Measurements from ENCODE around the gene OR2G6. TPM values are rescaled to one million over a fixed set of nuclear protein-coding genes. Genes with fewer than 3 reads are reported as not detected.

The OR2G6 gene
- total and polyA plus RNA-seq, 2 of the 8 experiments (the other 6 are each of a cell fraction or from before 2014, with no cell fraction given), result not detected

DNA sequence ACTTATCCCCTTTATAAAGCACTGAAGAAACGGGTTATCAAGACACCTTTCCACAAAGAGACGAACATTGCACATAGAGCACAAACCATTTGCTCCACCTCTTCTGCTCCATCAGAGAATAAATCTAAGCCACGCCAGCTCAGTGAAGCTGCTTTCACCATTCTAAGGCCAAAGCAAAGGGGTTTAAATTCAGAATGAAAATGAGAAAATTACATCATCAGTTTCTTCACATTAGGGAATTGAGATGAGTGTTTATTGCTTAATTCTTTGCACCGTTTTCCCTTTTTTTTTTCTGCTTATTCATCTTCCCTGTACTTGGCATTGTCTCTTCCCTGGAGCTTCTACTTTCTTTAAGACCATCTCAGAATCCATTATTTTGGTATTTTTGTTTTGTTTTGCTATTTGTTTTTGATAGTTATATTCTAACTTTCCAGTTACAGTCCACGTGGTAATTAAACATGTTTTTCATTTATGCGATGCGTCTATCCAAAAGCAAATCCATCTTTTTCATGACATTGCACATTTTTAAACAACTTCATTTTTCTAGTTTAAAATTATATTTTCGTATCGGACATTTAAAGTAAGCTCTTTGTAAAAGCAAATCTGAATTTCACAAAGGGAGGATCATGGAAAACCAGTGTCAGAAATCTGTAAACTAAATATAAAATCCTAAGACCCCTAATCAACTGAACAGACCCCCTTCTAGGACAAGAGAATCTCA, 68.5 kb downstream of the OR2G6 start:
- H3K18ac ChIP-seq (ENCODE audit: extremely low read depth, low read length), result no peak overlapping the region
- ChIA-PET POLR2A (ENCODE audit: partially characterized antibody) (no interaction called here), CTCF (ENCODE audit: partially characterized antibody) (no interaction called here)
- H3K79me2 ChIP-seq (ENCODE audit: control insufficient read depth in 1 of 2, insufficient read depth in 2 of 2, low read length in 2 of 2), result no peaks in the 10 kb centered on the region
- no peak overlapping the region for H2AFZ ChIP-seq (ENCODE audit: low read length)
- FAIRE-seq (no peak), DNase-seq (ENCODE audit: low read depth in 1 of 2, low spot score in 2 of 2) (no peak)
- 71% methylated on average over 9 of the region's 9 CpGs; no CpG with 5 or more reads in 1 of the 2 experiments for WGBS, 2 experiments (ENCODE audit: extremely low coverage in 1 of 2, insufficient coverage in 1 of 2, insufficient read length in 1 of 2, insufficient replicate concordance in 2 of 2, low coverage in 1 of 2, low lambda C conversion rate in 2 of 2, missing lambda C conversion rate in 1 of 2)
- H3K23ac ChIP-seq (ENCODE audit: insufficient read length), result no peak overlapping the region
- H3K79me1 ChIP-seq (ENCODE audit: low read depth, low read length), result no peaks in the 10 kb centered on the region
- H3K9me3 ChIP-seq (ENCODE audit: insufficient read depth in 2 of 2, low read depth in 1 of 2, low read length in 1 of 2), result peaks cover 15 to 27% of the 10 kb centered on the region in 2 experiments; a peak in 3 of 4 replicates
- H4K8ac ChIP-seq (ENCODE audit: extremely low read depth, insufficient read depth, low read length), result no peak overlapping the region
- no peak overlapping the region for H2BK5ac ChIP-seq (ENCODE audit: low read depth, low read length)
- no peaks in the 10 kb centered on the region for H3K27me3 ChIP-seq (replicated peaks in 1 of 4; ENCODE audit: control insufficient read depth in 3 of 4, extremely low read depth in 1 of 4, insufficient read depth in 3 of 4, low read length in 3 of 4)
- no peak overlapping the region for H3K9ac ChIP-seq (replicated peaks in 1 of 4; ENCODE audit: extremely low read depth in 1 of 4, low read depth in 3 of 4, low read length in 3 of 4)
- no peaks in the 10 kb centered on the region for H4K20me1 ChIP-seq (replicated peaks in 1 of 2; ENCODE audit: control insufficient read depth in 1 of 2, insufficient read depth in 2 of 2, low read length in 2 of 2)
- H4K91ac ChIP-seq (replicated peaks; ENCODE audit: insufficient read length, low read length), result no peak overlapping the region
- no peak overlapping the region for H3K4ac ChIP-seq (replicated peaks; ENCODE audit: insufficient read length, low read depth, low read length)
- no peak overlapping the region for H2BK12ac ChIP-seq (ENCODE audit: low read depth, low read length)
- no peak overlapping the region for H3K27ac ChIP-seq (ENCODE audit: low read depth, low read length)
- H3K14ac ChIP-seq (ENCODE audit: insufficient read length), result no peak overlapping the region
- H2AK5ac ChIP-seq (ENCODE audit: low read depth, low read length), result no peak overlapping the region
- no peak overlapping the region for H3K4me3 ChIP-seq (ENCODE audit: extremely low read depth in 1 of 4, insufficient read depth in 2 of 4, low read depth in 3 of 4, low read length in 4 of 4)
- no peaks in the 10 kb centered on the region for H3K23me2 ChIP-seq (ENCODE audit: low read depth, low read length)
- H2BK20ac ChIP-seq (ENCODE audit: low read length), result no peak overlapping the region
- no peak overlapping the region for H4K5ac ChIP-seq (ENCODE audit: insufficient read length, low read depth, low read length)
- H2BK15ac ChIP-seq (ENCODE audit: low read length), result no peak overlapping the region
- H3K36me3 ChIP-seq (ENCODE audit: control insufficient read depth in 2 of 4, insufficient read depth in 4 of 4, low read length in 3 of 4), result no peaks in the 10 kb centered on the region
- H3K4me1 ChIP-seq (replicated peaks in 1 of 4; ENCODE audit: control insufficient read depth in 3 of 4, insufficient read depth in 4 of 4, low read length in 3 of 4), result no peaks in the 10 kb centered on the region
- H3K56ac ChIP-seq (replicated peaks; ENCODE audit: insufficient read length, low read depth, low read length), result no peak overlapping the region
- H2BK120ac ChIP-seq (replicated peaks; ENCODE audit: low read depth, low read length), result no peak overlapping the region
- H3K4me2 ChIP-seq (ENCODE audit: insufficient read depth in 1 of 2, low read depth in 2 of 2, low read length in 2 of 2), result no peak overlapping the region
- TF ChIP-seq RFX5 (IDR thresholded peaks at IDR 0.05; ENCODE audit: borderline replicate concordance, low read depth, low read length), result no peak
- no peak for TF ChIP-seq KDM5A (IDR thresholded peaks at IDR 0.05; ENCODE audit: low read length)
- no peak for TF ChIP-seq HDAC6 (IDR thresholded peaks at IDR 0.05; ENCODE audit: low read depth, low read length)
- TF ChIP-seq EGR1 (IDR thresholded peaks at IDR 0.05; ENCODE audit: borderline replicate concordance, low read depth, low read length), result no peak
- TF ChIP-seq CREB1 (IDR thresholded peaks at IDR 0.05), result no peak
- TF ChIP-seq HDAC2 (IDR thresholded peaks at IDR 0.05; ENCODE audit: borderline replicate concordance in 1 of 2, low read depth in 2 of 2, low read length in 2 of 2), result no peak
- TF ChIP-seq RNF2 (IDR thresholded peaks at IDR 0.05; ENCODE audit: borderline replicate concordance, low read depth, low read length, missing control alignments, poor library complexity, severe bottlenecking), result no peak
- TF ChIP-seq BRCA1 (IDR thresholded peaks at IDR 0.05; ENCODE audit: low read depth, low read length), result no peak
- no peak for TF ChIP-seq ZNF274 (IDR thresholded peaks at IDR 0.05; ENCODE audit: borderline replicate concordance, extremely low read depth, low read length)
- TF ChIP-seq JUND (IDR thresholded peaks at IDR 0.05; ENCODE audit: low read length), result no peak
- no peak for TF ChIP-seq KDM4A (IDR thresholded peaks at IDR 0.05; ENCODE audit: low read depth, low read length, severe bottlenecking)
- TF ChIP-seq, protein P1, sequence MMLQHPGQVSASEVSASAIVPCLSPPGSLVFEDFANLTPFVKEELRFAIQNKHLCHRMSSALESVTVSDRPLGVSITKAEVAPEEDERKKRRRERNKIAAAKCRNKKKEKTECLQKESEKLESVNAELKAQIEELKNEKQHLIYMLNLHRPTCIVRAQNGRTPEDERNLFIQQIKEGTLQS (IDR thresholded peaks at IDR 0.05; ENCODE audit: insufficient read depth, low read depth, low read length), result no peak
